Kidney epithelial cell (primary cell): ENCODE measurements around the gene SPHK1. TPM values are rescaled to one million over a fixed set of nuclear protein-coding genes. Genes with fewer than 3 reads are reported as not detected.

ENCODE experiments used
- DNase-seq: peaks from one replicate; pipeline ENCODE4 v3.0.0-alpha.2; 2010; ENCODE audit warnings: low read depth
- H3K27me3 ChIP-seq: 2 replicates; pipeline ENCODE4 v1.6.0; 2011; ENCODE audit warnings: low read length; ENCODE audit not compliant: control insufficient read depth, insufficient read depth
- H3K36me3 ChIP-seq: 2 replicates; pipeline ENCODE4 v1.5.1; 2011; ENCODE audit warnings: low read length; ENCODE audit not compliant: control insufficient read depth, insufficient read depth
- H3K4me3 ChIP-seq: 2 replicates; pipeline ENCODE4 v1.5.1; 2011; ENCODE audit warnings: low read depth, mild to moderate bottlenecking, control low read depth, low read length
- total RNA-seq: library from RNA; depleted of rRNA; stranded (reverse); fragments of >200 nt; gene quantifications from 2 replicates; pipeline ENCODE4 v1.2.3, GENCODE V29; 2015
- TF ChIP-seq, protein P1 (sequence below): IDR thresholded peaks from 2 replicates; pipeline ENCODE4 v1.5.1; 2011; ENCODE audit warnings: mild to moderate bottlenecking, moderate library complexity, low read length, control low read depth, inconsistent platforms; ENCODE audit not compliant: insufficient read depth, poor library complexity, severe bottlenecking

Gene SPHK1, protein sequence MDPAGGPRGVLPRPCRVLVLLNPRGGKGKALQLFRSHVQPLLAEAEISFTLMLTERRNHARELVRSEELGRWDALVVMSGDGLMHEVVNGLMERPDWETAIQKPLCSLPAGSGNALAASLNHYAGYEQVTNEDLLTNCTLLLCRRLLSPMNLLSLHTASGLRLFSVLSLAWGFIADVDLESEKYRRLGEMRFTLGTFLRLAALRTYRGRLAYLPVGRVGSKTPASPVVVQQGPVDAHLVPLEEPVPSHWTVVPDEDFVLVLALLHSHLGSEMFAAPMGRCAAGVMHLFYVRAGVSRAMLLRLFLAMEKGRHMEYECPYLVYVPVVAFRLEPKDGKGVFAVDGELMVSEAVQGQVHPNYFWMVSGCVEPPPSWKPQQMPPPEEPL
- 159 and 165 TPM in 2 replicates for total RNA-seq

DNA sequence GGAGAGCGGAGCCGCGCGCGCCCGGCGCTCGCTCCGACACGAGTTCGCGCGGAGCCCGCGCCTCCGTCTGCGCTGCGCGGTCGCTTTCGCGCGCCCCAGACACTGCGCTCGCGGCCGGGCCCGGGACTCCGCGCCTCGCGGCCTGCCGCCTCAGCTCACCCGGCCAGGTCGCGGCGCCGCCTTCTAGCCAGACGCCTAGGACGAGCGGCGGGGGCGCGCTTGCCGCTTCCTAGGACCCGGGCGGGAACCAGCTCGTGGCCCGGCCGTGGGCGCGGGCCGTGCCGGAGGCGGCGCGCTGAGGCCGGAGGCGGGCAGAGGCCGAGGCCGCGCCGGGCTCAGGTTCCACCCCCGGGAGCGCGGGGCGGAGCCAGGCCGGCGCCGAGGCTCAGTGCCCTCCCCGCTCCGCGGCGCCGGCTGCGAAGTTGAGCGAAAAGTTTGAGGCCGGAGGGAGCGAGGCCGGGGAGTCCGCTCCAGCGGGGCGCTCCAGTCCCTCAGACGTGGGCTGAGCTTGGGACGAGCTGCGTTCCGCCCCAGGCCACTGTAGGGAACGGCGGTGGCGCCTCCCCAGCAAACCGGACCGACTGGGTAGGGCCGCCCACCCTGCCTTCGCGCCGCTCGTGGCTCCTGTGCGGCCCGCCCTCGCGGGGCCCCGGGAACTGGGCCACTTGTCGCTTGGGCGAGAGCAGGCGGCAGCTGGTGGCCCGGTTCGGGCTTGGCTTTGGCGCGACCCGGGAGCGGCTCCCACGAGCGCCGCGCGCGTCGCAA lies at the start of gene SPHK1:
Gene SPHK1 (plus strand): TSS at position 388 of the 765 bp plus-strand sequence. CDS start 1,036 bp downstream, outside the sequence.
- TF ChIP-seq, protein P1, sequence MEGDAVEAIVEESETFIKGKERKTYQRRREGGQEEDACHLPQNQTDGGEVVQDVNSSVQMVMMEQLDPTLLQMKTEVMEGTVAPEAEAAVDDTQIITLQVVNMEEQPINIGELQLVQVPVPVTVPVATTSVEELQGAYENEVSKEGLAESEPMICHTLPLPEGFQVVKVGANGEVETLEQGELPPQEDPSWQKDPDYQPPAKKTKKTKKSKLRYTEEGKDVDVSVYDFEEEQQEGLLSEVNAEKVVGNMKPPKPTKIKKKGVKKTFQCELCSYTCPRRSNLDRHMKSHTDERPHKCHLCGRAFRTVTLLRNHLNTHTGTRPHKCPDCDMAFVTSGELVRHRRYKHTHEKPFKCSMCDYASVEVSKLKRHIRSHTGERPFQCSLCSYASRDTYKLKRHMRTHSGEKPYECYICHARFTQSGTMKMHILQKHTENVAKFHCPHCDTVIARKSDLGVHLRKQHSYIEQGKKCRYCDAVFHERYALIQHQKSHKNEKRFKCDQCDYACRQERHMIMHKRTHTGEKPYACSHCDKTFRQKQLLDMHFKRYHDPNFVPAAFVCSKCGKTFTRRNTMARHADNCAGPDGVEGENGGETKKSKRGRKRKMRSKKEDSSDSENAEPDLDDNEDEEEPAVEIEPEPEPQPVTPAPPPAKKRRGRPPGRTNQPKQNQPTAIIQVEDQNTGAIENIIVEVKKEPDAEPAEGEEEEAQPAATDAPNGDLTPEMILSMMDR: no peak
- H3K27me3 ChIP-seq: no peaks in the 10 kb centered on the region
- H3K4me3 ChIP-seq: peak within 1 kb of the TSS; percentile 51
- no peak for DNase-seq
- H3K36me3 ChIP-seq: no peaks in the 10 kb centered on the region

DNA sequence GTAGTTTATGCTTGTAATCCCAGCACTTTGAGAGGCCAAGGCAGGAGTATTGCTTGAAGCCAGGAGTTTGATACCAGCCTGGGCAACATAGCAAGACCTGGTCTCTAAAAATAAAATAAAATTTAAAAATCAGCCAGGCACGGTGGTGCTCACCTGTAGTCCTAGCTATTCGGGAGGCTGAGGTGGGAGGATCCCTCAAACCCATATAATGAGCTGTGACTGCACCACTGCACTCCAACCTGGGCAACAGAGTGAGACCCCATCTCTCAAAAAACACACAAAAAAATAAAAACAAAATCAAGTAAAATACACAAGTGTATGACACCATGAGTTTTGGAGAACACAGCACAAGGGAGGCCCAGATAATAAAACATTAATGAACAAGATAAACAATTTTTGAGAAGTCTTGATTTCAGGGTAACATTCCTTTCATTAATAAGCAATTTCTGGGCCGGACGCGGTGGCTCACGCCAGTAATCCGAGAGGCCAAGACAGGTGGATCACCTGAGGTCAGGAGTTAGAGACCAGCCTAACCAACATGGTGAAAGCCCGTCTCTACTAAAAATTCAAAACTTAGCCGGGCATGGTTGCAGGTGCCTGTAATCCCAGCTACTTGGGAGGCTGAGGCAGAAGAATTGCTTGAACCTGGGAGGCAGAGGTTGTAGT lies 48.6 kb upstream of the SPHK1 start:
- no peaks in the 10 kb centered on the region for H3K36me3 ChIP-seq
- H3K4me3 ChIP-seq: no peak overlapping the region
- DNase-seq: no peak
- no peaks in the 10 kb centered on the region for H3K27me3 ChIP-seq
- TF ChIP-seq, protein P1: no peak

GRCh38 chr17:76336756-76337412 lies 47.5 kb upstream of the SPHK1 start:
- no peak overlapping the region for H3K4me3 ChIP-seq
- TF ChIP-seq, protein P1: no peak
- DNase-seq: no peak
- no peaks in the 10 kb centered on the region for H3K27me3 ChIP-seq
- no peaks in the 10 kb centered on the region for H3K36me3 ChIP-seq

DNA sequence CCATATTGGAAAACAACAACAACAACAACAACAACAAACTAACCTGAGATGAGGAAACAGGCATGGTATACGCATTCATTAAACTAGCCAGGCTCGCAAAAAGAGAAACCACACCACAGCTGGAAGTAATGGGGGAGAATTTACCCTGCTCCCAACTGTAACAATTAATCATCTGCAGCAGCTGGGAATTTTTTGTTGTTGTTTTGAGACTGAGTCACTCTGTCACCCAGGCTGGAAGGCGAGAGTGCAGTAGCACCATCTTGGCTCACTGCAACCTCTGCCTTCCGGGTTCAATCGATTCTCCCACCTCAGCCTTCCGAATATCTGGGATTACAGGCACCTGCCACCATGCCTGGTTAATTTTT lies 47.0 kb upstream of the SPHK1 start:
- no peaks in the 10 kb centered on the region for H3K36me3 ChIP-seq
- no peak for DNase-seq
- H3K4me3 ChIP-seq: no peak overlapping the region
- TF ChIP-seq, protein P1: no peak
- no peaks in the 10 kb centered on the region for H3K27me3 ChIP-seq

GRCh38 chr17:76341301-76341700 lies 43.1 kb upstream of the SPHK1 start:
- no peak overlapping the region for H3K4me3 ChIP-seq
- H3K27me3 ChIP-seq: no peaks in the 10 kb centered on the region
- H3K36me3 ChIP-seq: no peaks in the 10 kb centered on the region
- TF ChIP-seq, protein P1: no peak
- DNase-seq: no peak
